Right ventricle myocardium inferior (tissue), 1 donor: ENCODE measurements around the gene ZNF778. TPM values are rescaled to one million over a fixed set of nuclear protein-coding genes. Genes with fewer than 3 reads are reported as not detected.

Experiments used
- ATAC-seq: fragments of 200-7000 bp; cut with Tn5 transposase; one replicate; pipeline ENCODE4 v1.9.1; 2020; ENCODE audit warnings: mild to moderate bottlenecking, moderate library complexity
- DNase-seq: peaks from one replicate; pipeline ENCODE4 v3.0.0; 2021; ENCODE audit errors: missing footprints
- intact Hi-C: fragments of 100-400 bp; cut with DNase I; formaldehyde crosslinking; loops from one replicate; pipeline ENCODE4 v1.11.0; 2022
- long read RNA-seq: library from polyadenylated mRNA; unstranded; transcript quantifications from one replicate; pipeline ENCODE4 v2.0.0, GENCODE V29; 2021
- total RNA-seq: library from RNA; stranded (reverse); fragmentation: NEBNext Ultra II Directional; extraction: Animal tissue kit (Norgen Biotek cat#: 25700); gene quantifications from one replicate; pipeline ENCODE4 v1.2.1, GENCODE V29; 2021
- donor health status: DM: no; HTN: yes; CAD: no; lungs with severe emphysema.

ZNF778 gene
- 6.9 TPM for total RNA-seq
- long read RNA-seq, partial matches to known transcripts = 0 of 2 reads
- long read RNA-seq, other reads (novel, unspliced or antisense) = 2 of 2 reads

DNA sequence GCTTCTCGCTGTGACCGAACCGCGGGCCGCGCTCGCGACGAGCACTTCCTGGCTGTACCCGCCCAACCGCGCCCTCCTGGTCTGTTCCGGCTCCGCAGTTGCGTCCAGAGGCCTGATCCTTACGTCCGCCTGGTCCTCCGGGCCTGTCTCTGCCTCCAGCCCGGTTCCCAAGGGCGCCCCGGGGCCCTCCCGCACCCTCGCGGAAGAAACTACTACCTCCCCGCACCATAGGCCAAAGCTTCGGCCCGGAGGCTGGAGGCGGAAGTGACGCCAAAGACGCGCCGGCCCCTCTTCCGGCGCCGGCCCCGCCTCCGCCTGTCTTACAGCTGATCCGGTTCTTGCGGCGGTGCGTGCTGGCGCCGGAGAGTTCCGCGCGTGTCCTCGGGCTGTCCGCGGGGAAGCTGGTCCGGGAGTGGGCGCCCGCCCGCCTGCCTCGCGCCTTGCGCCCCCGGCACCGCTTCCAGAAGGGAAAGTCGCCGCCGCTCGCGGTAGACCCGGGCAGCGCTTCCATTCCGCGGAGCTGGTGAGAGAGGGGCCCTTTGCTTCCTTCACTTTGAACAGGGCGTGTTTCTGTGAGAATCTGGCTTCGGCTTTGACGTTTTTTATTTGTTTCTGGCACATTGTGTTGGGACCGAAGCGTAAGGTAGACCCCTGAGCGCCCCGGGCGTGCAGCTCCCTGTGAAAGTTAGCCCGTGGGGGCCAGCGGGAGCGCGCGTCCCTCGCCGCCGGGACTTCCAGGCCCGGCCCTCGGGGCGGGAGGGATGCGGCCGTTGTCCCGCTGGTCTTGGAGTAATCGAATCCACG is at the start of gene ZNF778:
Gene ZNF778 (plus strand): TSS at position 316 of the 804 bp plus-strand sequence. CDS start 3,425 bp downstream, outside the sequence.
- DNase-seq = peak; percentile 94
- intact Hi-C loops = loop anchor here (2.0 to 5.0 kb wide), 4 partner anchors 275 to 475 kb away; partner anchors contain the start of genes APRT, GALNS and TRAPPC2L
- peak; percentile 96 for ATAC-seq

DNA sequence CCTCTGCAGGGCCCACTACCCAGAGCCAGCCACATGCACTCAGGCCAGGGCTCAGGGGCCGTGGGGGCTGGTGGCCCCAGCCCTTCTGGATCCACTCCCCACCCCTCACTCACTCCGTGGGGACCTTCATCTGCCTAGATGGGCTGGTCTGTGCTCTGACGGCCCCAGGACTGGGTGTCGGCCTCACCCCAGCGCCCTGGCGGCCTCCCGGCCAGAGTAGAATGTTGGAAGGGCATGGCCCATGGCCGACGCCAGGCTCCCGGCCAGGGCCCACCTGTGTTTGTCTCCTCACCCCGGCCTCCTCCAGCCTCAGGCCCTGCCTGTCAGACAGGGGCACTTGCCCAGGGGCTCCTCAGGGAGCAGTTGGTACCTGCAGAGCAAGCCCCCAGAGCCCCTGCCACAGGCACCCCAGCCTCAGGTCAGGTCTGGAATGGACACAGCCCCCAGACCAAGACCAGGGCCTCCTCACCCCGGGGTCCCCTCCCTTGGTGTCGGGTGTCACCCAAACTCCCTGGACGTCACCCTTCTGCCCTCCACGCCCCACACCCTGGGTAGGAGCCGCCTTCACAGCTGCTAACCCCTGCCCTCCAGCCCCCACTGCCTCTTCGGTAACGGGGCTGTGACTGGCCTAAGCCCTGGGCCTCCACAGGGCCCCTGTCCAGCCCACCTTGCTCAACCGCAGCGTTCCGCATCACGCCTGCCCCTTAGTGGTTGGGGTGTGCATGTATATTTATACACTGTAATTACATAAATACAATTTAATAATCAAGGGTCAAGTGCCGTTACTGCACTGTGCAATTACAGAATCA is 48.9 kb upstream of the ZNF778 start:
- intact Hi-C loops = loop anchor here (5.0 kb wide), 2 partner anchors 226 to 431 kb away; no protein-coding TSS in a partner anchor
- ATAC-seq (no peak), DNase-seq (no peak)

DNA sequence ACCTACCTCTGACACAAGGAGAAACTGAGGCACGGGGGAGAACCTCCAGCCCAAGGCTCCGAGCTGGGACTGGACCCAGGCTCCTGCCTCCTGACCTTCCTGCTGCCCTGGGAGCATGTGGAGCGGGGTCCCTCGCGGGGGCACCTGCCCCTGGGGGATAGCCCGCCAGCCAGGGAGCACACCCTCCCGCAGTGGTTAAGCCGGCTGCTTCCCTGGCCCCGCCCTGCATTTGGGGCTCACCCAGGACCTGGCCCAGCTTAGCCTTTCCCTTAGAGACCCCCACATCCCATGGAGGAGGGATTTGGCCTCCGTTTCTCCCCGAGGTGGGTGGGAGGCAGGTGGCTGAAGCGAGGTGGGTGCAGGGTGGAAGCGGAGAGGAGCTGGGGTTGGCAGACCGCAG is 47.7 kb upstream of the ZNF778 start:
- intact Hi-C loops = loop anchor here (5.0 kb wide), 3 partner anchors 227 to 432 kb away; partner anchors contain the start of gene APRT
- DNase-seq = no peak

DNA sequence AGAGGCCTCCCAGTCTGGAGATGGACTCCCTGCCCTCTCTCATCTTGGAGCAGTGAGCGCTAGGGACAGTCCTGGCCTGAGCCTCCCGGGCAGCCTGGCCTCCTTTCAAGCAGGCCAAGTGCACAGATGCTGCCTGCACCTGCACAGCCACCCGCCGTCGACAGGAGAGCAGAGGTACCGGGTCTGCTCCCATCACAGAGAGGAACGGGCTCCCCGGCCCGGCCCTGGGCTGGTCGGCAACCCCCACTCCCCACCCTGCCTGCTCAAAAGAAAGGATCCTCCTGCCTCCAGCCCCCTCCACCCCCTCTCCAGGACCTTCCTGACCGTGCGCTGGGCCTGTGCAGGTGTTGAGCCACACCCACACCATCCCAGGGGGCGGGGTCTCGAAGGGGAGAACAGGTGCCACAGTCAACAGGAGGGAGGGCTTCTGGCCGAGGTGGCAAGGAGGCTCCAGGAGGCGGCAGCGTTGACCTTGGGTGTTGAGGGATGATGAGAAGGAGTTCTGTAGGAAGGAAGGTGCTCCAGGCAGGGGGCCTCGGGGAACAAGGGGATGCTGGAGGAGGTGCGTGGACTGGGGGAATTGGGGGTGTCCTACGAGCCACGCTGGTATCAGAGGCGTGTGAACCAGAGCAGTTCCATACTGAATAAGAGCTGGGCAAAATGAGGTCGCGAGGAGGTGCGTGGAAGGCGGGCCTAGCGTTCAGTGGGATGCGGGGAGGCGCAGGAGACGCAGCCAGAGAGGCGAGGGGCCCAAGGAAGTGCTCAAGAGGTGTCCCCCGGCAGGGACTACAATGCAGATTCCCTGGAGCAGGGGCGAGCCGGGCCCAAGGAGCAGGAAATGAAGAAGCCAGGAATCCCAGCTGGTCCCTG is 46.9 kb upstream of the ZNF778 start:
- intact Hi-C loops = loop anchor here (5.0 kb wide), 1 partner anchor 358 kb away; the partner anchor contains the start of gene APRT
- ATAC-seq = no peak
- DNase-seq = no peak

More for the DNA sequence above, 47.7 kb upstream of the ZNF778 start:
- ATAC-seq = no peak

DNA sequence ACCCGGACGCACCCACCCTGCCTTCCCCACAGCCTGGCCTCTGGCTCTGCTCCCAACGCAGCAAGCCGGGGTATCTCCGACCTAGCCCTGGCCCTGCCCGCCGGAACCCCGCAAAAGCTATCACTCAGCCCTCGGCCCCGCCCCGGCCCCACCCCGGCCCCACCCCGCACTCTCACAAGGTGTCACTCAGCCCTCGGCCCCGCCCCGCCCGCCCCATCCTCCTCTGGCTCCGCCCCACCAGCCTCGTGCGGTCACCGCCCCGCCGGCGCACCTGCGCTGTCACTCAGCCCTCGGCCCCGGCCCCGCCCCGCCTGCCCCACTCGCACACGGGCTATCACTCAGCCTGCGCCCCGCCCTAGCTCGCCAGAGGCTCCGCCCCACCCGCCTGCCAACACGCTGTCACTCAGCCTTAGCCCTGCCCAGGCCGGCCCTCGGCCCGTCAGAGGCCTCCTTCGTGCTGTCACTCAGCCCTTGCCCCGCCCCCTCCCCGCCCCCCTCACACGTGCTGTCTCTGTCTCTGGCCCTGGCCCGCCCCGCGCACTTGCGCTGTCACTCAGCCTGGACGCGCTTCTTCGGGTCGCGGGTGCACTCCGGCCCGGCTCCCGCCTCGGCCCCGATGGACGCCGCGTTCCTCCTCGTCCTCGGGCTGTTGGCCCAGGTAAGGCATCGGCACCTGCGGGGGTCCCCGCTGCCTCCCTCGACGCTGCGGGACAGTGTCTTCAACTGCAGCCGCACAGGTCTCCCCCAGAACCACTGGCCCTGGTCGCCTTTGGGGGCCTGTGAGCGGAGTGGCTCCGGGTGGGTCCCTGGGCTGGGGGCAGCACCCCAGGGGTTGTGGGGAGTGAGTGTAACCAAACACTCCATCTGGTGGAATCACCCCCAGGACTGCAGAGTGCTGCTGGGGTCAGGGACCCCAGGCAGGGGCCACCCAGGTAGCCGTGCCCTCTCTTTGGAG is 46.0 kb upstream of the ZNF778 start, which contains the start of gene CDH15:
Gene CDH15 (plus strand): TSS at position 533 of the 955 bp plus-strand sequence. CDS start 84 bp downstream, at position 617.
- peak; percentile 94 for ATAC-seq
- intact Hi-C loops = loop anchor here (5.0 kb wide), 1 partner anchor 359 kb away; the partner anchor contains the start of gene APRT
- peak; percentile 95 for DNase-seq

DNA sequence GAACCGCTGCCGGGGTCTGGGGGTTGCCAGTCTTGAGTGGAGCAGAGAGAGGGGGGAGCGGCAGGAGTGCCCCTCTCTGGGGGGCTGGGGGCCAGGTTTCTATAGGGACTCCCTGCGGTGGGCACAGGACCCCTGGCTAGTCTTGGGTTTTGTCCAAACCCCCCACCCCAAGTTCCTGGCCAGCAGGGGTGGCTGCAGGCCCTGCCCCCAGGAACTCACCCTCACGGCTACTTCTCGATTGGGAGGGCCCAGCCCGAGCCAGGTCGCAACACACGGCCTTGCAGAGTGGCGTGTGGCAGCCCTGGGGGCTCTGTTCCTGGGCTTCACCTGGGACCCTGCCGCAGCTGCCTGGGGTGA is 45.4 kb upstream of the ZNF778 start:
- no peak for DNase-seq
- intact Hi-C loops = loop anchor here (5.0 kb wide), 1 partner anchor 360 kb away; the partner anchor contains the start of gene APRT
- no peak for ATAC-seq

DNA sequence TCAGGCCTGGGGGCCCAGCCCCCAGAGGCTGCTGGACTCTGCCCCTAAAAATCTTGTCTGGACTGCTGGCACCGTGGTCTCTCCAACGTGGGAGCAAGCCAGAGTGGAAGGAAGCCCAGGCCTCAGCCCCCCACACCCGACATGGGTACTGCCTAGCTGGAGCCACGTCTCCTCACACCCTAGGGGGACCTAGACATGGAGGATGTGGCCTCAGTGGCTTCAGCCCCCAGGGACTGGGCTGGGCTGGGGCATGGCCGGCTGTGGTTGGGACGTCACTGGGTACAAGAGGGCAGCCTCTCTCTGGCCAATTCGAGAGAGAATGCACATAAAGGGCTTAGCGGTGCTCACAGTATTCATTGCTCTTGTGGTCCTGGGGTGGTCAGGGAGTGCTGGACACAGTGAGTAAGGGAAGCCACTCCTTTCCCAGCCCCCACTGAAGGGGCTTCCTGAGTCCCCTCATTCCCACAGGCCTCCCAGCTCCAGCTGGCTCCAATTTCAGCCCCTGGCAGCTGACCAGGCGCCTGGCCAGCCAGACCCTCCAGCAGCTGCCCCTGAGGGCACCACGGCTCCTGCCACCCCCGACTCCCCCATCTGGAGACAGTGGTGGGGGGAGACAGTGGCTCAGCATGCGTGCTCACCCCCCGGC is 44.9 kb upstream of the ZNF778 start:
- intact Hi-C loops = loop anchor here (5.0 kb wide), 1 partner anchor 360 kb away; the partner anchor contains the start of gene APRT
- DNase-seq (no peak), ATAC-seq (no peak)

DNA sequence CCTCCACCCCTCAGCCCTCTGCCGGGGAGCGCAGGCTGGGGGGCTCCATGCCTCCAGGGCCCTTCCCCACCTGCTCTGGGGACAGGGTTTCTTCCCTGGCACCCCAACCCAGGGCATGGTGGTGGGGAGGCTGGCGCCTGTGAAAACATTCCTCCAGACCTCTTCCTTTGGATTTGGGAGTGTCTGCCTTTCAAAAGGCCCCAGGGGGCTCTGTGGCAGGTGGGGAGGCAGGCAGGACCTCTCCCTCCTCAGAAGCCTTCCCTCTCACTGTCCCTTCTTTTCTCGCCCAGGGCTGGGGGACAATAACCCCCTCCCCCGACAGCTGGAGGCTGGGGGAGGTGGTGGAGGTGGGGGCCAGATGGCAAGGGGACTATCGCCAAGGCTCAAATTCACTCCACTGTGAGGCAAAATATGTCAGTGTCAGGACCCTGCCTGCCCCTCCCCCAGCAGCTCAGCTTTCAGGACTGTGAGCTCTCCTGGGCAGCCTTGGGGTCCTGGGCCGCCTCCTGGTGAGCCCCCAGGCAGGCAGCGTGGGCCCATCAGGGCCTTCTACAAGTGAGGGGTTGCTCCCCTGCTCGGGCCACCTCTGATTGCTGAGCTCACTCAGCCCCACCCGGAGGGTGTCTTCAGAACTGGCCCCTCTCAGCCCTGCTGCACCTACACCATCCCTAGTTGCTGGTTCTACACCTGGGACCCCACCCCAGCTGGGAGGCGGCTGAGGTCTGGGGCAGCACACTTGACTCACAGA is 44.2 kb upstream of the ZNF778 start:
- DNase-seq (no peak), ATAC-seq (no peak)

DNA sequence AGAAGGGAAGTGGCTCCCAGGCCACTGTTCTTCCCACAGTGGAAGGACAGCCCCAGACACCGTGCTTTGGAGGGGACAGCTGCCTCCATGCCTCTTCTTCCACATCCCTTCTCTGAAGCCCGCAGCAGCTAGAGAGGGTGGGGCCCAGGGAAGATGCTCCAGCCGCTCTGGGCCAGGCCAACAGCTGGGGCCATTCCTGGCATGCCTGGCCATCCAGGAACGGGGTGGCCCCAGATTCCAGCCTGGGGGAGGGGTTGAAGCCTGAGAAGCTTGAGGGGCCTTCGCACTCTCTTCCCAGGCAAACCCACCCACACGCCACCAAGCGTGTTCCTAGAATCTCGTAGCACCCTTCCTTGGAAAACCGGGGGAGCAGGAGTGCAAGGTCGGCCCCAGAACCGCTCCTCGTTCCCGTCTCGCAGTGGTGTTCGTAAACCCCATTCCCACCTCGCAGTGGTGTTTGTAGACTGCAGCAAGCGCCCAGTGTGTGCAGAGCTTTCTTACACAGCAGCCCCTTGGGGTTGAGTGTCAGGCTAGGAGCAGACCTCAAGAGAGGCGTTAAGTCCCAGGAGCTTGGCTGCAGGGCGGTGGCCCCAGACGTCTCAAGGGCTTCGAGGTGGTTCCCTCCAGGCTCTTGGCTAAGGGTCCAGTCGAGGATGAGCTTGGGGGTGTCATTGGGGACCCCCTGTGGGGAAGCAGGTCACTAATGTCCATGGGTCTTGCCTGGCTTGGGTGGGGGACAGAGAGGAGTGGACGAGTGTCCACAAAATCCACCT is 43.3 kb upstream of the ZNF778 start:
- intact Hi-C loops = loop anchor here (5.0 kb wide), 1 partner anchor 362 kb away; the partner anchor contains the start of gene APRT

More for the DNA sequence above, 44.2 kb upstream of the ZNF778 start:
- intact Hi-C loops = loop anchor here (5.0 kb wide), 1 partner anchor 361 kb away; the partner anchor contains the start of gene APRT

DNA sequence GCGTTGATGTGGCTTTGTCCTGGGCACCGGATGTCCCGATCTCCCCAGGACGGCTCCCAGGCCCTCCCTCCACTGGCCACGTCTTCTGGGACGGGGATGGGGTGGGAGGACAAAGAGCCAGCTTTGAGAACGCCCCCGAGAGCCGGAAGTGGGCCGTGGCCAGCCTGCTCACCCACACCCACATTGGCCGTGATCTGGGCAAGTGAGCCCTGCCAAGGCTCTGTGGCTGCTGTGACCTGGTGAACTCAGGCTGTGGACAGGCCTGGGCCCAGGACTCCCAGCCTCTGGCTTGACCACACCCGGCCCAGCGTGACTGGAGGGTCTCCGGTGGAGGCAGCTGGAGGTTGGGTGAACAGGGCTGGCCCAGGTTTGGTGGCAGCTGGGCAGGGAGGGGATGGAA is 42.6 kb upstream of the ZNF778 start:
- intact Hi-C loops = loop anchor here (5.0 kb wide), 1 partner anchor 363 kb away; the partner anchor contains the start of gene APRT
- no peak for ATAC-seq

More for the DNA sequence above, 43.3 kb upstream of the ZNF778 start:
- DNase-seq (no peak), ATAC-seq (no peak)

DNA sequence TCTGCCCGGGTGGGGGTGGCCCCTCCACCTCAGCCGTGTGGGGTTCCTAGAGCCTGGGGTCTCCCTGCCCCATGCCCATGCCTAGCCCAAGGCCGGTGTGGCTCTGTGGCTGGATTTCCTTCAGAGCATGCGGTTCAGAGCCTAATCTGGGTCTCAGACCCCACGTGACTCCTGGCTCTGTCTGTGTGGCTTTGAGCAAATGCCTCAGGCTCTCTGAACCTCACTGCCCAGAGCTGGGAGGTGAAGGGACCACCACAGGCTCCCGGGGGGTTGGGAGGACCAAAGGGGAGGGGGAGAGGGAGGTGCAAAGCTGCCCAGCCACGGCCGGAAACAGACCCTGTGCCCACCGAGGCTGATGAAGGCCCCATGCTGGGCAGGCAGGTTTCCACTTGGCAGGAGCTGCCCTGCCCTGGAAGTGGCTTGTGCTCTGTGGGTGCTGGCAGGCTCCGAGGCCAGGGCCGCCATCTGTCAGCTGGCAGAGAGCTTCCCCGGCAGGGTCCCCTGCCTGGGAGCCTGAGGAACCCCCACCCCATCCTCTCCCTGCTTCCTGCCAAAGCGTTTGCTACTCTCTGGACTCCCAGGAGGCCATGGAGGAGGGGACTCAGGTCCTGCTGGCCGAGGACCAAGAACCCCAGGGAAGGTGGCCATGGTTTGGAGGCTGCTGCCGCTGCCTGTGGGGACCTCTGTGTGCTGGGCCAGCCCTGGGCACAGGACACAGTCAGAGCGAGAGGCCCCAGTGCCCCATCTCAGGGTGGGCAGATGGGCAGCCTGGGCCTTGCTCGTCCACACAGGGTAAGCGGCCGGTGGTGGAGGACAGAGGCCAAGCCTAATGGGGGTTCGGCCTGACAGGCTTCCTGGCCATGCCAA is 42.0 kb upstream of the ZNF778 start:
- intact Hi-C loops = no loop called here
- DNase-seq = no peak
- no peak for ATAC-seq

More for the DNA sequence above, 42.6 kb upstream of the ZNF778 start:
- no peak for DNase-seq

DNA sequence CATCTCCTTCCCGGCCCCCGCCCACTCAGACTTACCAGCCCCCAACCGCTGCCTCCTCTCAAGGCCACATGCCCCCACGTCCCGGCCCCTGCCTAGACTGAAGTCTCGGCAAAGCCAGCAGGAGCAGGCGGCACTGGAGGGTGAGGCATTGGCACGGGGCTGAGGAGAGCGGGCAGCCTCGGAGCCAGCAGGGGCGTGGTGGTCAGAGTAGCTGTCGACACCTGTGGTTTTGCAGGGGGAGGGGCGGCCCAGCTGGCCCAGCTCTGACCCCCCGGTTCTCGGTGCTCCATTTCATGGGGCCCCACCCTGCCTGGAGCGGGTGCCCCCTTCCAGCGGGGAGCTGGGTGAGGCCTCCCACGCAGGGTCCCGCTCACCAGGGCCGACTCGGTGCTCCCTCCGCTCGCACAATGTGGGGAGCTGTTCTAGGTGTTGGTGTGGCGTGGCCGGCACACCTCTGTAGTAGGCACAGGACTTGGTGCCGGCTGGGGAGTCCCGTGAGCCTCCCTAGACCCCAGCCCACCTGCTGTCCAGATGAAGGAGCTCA is 41.3 kb upstream of the ZNF778 start:
- DNase-seq (no peak), ATAC-seq (no peak)
- intact Hi-C loops = no loop called here

DNA sequence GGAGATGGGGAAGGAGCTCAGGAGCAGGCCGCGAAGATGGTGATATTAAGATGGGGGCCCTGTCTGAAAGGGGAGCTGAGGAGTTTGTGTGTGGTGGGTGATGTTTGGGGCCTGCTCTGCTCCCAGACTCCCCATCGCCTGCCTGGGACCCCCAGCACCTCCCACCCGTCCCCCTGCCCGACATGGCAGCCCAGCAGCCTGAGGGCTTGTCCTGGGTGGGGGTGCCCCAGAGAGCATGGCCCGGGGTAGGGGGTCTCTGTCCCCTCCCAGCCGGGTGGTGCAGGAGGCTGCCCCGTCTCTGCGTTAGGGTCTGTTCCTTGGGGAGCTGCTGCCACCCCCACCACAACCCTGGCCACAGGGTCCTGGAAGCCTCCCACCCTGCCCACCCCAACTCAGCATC is 40.8 kb upstream of the ZNF778 start:
- intact Hi-C loops = no loop called here
- no peak for DNase-seq
- ATAC-seq = no peak

DNA sequence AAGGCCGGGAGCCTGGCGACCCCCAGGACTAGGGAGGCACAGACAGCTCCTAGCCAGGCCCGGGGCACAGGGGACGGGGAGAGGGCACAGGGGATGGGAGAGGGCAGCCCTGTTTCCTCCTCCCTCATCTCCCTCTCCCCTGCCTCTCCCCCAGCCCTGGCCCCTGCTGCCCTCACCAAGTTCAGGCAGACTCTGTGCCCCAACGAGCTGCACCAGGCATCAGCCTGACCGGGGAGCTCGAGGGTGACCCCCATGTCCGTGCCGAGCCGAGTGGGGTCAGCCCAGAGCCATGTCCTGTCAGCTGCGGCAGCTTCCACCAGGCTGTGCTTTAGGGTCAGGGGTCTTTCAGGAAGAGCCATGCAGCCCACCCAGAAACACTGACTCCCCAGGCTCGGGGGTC is 40.0 kb upstream of the ZNF778 start:
- ATAC-seq (no peak), DNase-seq (no peak)
- intact Hi-C loops = no loop called here
